HepG2 (cell line): ENCODE results near the gene HES3. TPM values are rescaled to one million over a fixed set of nuclear protein-coding genes. Genes with fewer than 3 reads are reported as not detected.

ENCODE experiments used
- ATF6 ChIP-seq: sonication (generic); formaldehyde crosslinking; conservative IDR thresholded peaks from 2 replicates; pipeline ENCODE4 v1.4.0; 2020; ENCODE audit warnings: missing genetic modification reagents
- BHLHE40 ChIP-seq: IDR thresholded peaks from 2 replicates; pipeline ENCODE4 v1.6.1; 2011; ENCODE audit warnings: low read length, improper control_type of control experiment
- CEBPB ChIP-seq: IDR thresholded peaks from 2 replicates; pipeline ENCODE4 v1.6.1; 2011; ENCODE audit warnings: low read depth, low read length, improper control_type of control experiment, borderline replicate concordance
- DNMT3B ChIP-seq: conservative IDR thresholded peaks from 2 replicates; pipeline ENCODE4 v1.6.1; 2016; ENCODE audit warnings: missing biosample characterization, control low read depth
- HDAC2 ChIP-seq: sonication (generic); formaldehyde crosslinking; IDR thresholded peaks from 2 replicates; pipeline ENCODE4 v1.4.0; 2020; ENCODE audit warnings: missing genetic modification reagents
- HOXA9 ChIP-seq: sonication (generic); formaldehyde crosslinking; IDR thresholded peaks from 2 replicates; pipeline ENCODE4 v1.8.1; 2022; ENCODE audit warnings: missing genetic modification reagents, mild to moderate bottlenecking, moderate library complexity, borderline replicate concordance
- PITX1 ChIP-seq: sonication (generic); formaldehyde crosslinking; IDR thresholded peaks from 2 replicates; pipeline ENCODE4 v1.5.1; 2020; ENCODE audit warnings: mild to moderate bottlenecking, missing genetic modification reagents
- SIX1 ChIP-seq: sonication (generic); formaldehyde crosslinking; IDR thresholded peaks from 2 replicates; pipeline ENCODE4 v1.4.0; 2020; ENCODE audit warnings: missing genetic modification reagents, borderline replicate concordance
- SP140L ChIP-seq: sonication (generic); formaldehyde crosslinking; IDR thresholded peaks from 2 replicates; pipeline ENCODE4 v1.4.0; 2020; ENCODE audit warnings: missing genetic modification reagents, borderline replicate concordance
- SP2 ChIP-seq: sonication (generic); formaldehyde crosslinking; IDR thresholded peaks from 2 replicates; pipeline ENCODE4 v1.5.1; 2020; ENCODE audit warnings: mild to moderate bottlenecking, missing genetic modification reagents
- USF2 ChIP-seq, 2 experiments: sonication (generic) in 1 of 2; formaldehyde crosslinking in 1 of 2; IDR thresholded peaks; 2 replicates each; pipeline versions ENCODE4 v1.5.1 to v1.6.1; 2011 to 2020; ENCODE audit warnings: borderline replicate concordance in 1 of 2, low read depth in 1 of 2, low read length in 1 of 2, mild to moderate bottlenecking in 1 of 2, missing genetic modification reagents in 1 of 2, moderate library complexity in 1 of 2
- YEATS4 ChIP-seq: sonication (generic); formaldehyde crosslinking; IDR thresholded peaks from 2 replicates; pipeline ENCODE4 v1.4.0; 2020; ENCODE audit warnings: missing genetic modification reagents, borderline replicate concordance
- ZNF101 ChIP-seq: sonication (generic); formaldehyde crosslinking; IDR thresholded peaks from 2 replicates; pipeline ENCODE4 v1.4.0; 2020; ENCODE audit warnings: mild to moderate bottlenecking, low read depth, missing genetic modification reagents, borderline replicate concordance
- ZNF33B ChIP-seq: sonication (generic); formaldehyde crosslinking; IDR thresholded peaks from 2 replicates; pipeline ENCODE4 v1.5.1; 2020; ENCODE audit warnings: mild to moderate bottlenecking, missing genetic modification reagents
- ZNF446 ChIP-seq: sonication (generic); formaldehyde crosslinking; IDR thresholded peaks from 2 replicates; pipeline ENCODE4 v1.5.0; 2020; ENCODE audit warnings: mild to moderate bottlenecking, missing genetic modification reagents
- ZNF660 ChIP-seq: sonication (generic); formaldehyde crosslinking; IDR thresholded peaks from 2 replicates; pipeline ENCODE4 v1.5.1; 2020; ENCODE audit warnings: mild to moderate bottlenecking, low read depth, missing genetic modification reagents, borderline replicate concordance
- polyA plus RNA-seq, 8 experiments: library from polyadenylated mRNA; depleted of rRNA in 3 of 8; stranded (reverse) in 7 of 8; unstranded in 1 of 8; fragments of >200 nt; fragmentation: Illumina TruSeq in 4 of 8; extraction: Trizol in 4 of 8; gene quantifications; 2 replicates each; pipeline versions ENCODE4 v1.2.1 to v1.2.3, GENCODE V29; 2011 to 2016; ENCODE audit warnings: low read depth in 4 of 8, missing spikeins in 1 of 8, mixed read lengths in 1 of 8; ENCODE audit not compliant: insufficient read depth in 1 of 8
- total RNA-seq, 5 experiments: library from RNA; depleted of rRNA; stranded (reverse); fragments of >200 nt; fragmentation: Illumina TruSeq; extraction: Trizol; gene quantifications; 2 replicates each; pipeline ENCODE4 v1.2.3, GENCODE V29; 2016; ENCODE audit warnings: low read depth in 1 of 5
- TF ChIP-seq, protein P1 (sequence below): sonication (generic); formaldehyde crosslinking; IDR thresholded peaks from 2 replicates; pipeline ENCODE4 v1.4.0; 2020; ENCODE audit warnings: mild to moderate bottlenecking, missing genetic modification reagents
- TF ChIP-seq, protein P2 (sequence below): sonication (generic); formaldehyde crosslinking; IDR thresholded peaks from 2 replicates; pipeline ENCODE4 v1.8.0; 2022; ENCODE audit warnings: mild to moderate bottlenecking, missing genetic modification reagents, moderate library complexity
- TF ChIP-seq, protein P3 (sequence below): sonication (generic); formaldehyde crosslinking; IDR thresholded peaks from 2 replicates; pipeline ENCODE4 v1.4.0; 2020; ENCODE audit warnings: mild to moderate bottlenecking, missing genetic modification reagents

HES3 gene
- total and polyA plus RNA-seq, 2 of the 13 experiments (the other 11 are each of a cell fraction or from before 2014, with no cell fraction given): not detected

DNA sequence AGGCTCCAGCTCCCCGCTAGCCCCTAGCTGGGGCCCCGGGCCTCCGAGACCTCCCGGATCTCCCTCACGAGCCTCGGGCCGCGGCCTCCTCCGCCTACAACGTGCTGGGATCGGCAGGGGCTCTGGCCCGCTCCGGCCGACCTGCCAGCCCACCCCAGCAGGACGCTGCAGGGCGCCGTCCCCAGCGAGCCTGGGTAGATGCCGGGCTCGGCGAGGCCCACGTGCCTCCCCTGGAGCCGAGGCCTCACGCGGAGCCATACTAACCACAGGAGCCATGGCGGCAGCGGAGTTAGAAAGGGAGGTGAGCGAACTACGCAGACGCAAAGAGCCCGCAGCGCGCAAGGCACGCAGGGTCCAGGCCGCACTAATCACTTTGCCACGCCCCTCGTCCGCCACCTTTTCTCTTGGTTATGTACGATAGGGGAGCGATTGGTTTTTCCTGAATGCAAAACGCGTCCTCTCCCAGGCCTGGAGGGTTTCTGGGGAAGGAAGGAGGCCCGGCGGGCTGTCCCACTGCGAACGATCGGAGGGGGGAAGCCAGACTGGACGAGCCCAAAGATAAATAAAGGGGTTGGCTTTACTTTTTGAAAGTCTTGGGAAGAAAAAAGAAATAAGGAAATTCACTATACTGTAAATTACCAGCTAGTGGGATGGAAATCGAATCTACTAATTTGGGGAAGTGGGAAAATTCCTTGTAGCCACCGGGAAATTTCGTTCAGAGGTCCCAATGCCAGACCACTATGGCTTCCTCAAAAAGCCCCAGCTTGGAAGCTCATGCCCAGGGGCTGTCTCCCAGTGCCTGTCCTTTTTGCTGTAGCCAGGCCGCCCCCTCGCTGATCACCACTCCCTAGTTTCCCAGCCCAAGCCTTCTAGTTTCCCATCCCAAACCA lies 44.4 kb upstream of the HES3 start, which contains the start of gene RPL22 (continued):
- no peak for TF ChIP-seq USF2 (IDR thresholded peaks at IDR 0.05; ENCODE audit: low read depth, low read length)
- TF ChIP-seq USF2 (CRISPR knock-in tag; IDR thresholded peaks at IDR 0.05; ENCODE audit: borderline replicate concordance): no peak
- TF ChIP-seq PITX1: peak; percentile 62; the same call in 1 of the 2 replicates
- no peak for TF ChIP-seq ZNF660
- TF ChIP-seq, protein P1, sequence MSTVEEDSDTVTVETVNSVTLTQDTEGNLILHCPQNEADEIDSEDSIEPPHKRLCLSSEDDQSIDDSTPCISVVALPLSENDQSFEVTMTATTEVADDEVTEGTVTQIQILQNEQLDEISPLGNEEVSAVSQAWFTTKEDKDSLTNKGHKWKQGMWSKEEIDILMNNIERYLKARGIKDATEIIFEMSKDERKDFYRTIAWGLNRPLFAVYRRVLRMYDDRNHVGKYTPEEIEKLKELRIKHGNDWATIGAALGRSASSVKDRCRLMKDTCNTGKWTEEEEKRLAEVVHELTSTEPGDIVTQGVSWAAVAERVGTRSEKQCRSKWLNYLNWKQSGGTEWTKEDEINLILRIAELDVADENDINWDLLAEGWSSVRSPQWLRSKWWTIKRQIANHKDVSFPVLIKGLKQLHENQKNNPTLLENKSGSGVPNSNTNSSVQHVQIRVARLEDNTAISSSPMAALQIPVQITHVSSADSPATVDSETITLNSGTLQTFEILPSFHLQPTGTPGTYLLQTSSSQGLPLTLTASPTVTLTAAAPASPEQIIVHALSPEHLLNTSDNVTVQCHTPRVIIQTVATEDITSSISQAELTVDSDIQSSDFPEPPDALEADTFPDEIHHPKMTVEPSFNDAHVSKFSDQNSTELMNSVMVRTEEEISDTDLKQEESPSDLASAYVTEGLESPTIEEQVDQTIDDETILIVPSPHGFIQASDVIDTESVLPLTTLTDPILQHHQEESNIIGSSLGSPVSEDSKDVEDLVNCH (CRISPR knock-in tag): no peak
- TF ChIP-seq YEATS4 (CRISPR knock-in tag): peak; percentile 99
- TF ChIP-seq, protein P2, sequence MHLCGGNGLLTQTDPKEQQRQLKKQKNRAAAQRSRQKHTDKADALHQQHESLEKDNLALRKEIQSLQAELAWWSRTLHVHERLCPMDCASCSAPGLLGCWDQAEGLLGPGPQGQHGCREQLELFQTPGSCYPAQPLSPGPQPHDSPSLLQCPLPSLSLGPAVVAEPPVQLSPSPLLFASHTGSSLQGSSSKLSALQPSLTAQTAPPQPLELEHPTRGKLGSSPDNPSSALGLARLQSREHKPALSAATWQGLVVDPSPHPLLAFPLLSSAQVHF (CRISPR knock-in tag): peak; percentile 57; the same call in 1 of the 2 replicates
- no peak for TF ChIP-seq ATF6 (CRISPR knock-in tag)
- TF ChIP-seq ZNF446 (CRISPR knock-in tag): peak; percentile 35
- TF ChIP-seq DNMT3B: peak; percentile 54; the same call in 1 of the 2 replicates
- no peak for TF ChIP-seq SP140L (CRISPR knock-in tag)
- peak; percentile 53; the same call in 1 of the 2 replicates for TF ChIP-seq SP2 (CRISPR knock-in tag)
- TF ChIP-seq HDAC2 (CRISPR knock-in tag): peak; percentile 76; the same call in 1 of the 2 replicates
- TF ChIP-seq ZNF33B (CRISPR knock-in tag): no peak; the same call in 1 of the 2 replicates
- TF ChIP-seq, protein P3, sequence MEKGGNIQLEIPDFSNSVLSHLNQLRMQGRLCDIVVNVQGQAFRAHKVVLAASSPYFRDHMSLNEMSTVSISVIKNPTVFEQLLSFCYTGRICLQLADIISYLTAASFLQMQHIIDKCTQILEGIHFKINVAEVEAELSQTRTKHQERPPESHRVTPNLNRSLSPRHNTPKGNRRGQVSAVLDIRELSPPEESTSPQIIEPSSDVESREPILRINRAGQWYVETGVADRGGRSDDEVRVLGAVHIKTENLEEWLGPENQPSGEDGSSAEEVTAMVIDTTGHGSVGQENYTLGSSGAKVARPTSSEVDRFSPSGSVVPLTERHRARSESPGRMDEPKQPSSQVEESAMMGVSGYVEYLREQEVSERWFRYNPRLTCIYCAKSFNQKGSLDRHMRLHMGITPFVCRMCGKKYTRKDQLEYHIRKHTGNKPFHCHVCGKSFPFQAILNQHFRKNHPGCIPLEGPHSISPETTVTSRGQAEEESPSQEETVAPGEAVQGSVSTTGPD: no peak
- peak; percentile 90 for TF ChIP-seq HOXA9 (CRISPR knock-in tag)
- peak; percentile 90 for TF ChIP-seq BHLHE40
- no peak for TF ChIP-seq SIX1 (CRISPR knock-in tag)
- no peak for TF ChIP-seq CEBPB
- 0 out of 2 replicates have a peak, but pooled peaks have one; percentile 52 for TF ChIP-seq ZNF101 (CRISPR knock-in tag)
